HG03139 (cell line): ENCODE measurements around the gene YIPF5.

Experiments used
- ATAC-seq: cut with Tn5 transposase; IDR thresholded peaks from one replicate; pipeline ENCODE4 v1.9.1; 2021; ENCODE audit not compliant: unreplicated experiment

The YIPF5 gene

DNA sequence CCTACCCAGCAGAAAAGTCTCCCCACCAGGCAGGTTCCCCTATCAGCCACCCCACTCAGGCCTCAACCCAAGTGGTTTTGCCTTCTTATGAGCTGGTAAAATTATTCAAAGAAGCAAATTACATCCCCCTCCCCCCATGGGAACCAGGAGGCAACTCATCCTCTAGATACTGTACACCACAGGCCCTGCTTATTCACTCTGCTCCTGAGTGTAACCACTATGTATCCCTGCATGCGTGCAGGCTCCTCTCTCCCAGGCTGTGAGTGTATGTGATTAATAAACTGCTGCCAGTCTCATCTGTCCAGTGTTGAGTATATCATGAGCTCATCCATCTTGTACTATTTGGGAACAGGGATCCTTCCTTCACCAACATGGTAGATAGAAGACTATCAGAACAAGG is 8.8 kb upstream of the YIPF5 start:
- no peak for ATAC-seq

DNA sequence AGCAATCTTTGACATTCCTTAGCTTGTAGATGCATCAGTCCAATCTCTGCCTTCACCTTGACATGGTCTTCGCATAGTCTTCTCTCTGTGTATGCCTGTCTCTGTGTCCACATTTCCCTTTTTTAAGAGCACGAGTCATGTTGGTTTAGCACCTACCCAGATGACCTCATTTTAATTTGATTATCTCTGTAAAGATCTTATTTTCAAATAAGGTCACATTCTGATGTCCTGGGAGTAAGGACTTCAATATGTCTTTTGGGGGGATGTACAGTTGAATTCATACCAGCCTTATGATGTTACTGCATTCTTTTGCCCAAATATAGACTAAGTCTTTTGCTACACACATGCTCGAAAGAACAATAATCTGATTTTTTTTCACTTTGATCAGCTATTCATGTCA is 7.1 kb upstream of the YIPF5 start:
- no peak for ATAC-seq

- no peak for ATAC-seq
Measured at GRCh38 chr5:144173766-144174165, 3.3 kb upstream of the YIPF5 start.

DNA sequence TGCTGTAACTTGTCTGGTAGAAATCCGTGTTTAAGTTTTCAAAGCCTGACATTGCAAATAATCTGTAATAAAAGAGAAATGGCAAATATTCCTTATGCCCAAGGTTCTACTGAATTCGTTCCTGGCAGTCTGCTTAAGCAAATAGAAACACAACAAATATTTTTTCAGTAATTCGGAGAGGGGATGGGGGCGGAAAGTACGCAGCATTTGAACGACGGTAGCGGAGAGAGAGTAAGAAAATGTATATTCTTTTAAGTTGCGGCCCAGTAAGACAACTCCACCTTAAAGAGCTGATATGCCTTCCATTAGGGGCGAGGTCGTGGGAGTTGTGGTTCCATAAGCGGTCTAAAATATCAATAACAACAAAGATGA is 569 bp downstream of the YIPF5 start:
- ATAC-seq, result no peak

GRCh38 chr5:144167998-144168397 is 2.5 kb downstream of the YIPF5 start:
- no peak for ATAC-seq

DNA sequence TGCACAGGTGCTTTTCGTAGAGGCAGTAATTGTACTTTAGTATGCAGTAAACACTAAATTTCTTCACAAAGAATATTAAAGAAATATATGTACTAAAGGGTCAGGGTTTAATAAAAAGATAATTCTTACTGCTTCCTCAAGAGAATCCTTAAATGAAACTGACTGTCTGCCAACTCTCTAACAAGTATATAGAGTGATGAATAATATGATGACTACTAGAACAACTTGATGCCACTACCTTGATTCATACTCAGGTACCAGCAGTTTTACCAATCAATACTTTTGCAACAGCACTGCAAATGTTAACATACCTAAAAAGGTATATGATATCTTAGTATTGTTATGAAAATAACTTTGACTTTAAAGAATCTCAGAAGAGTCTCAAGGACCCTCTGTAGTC is 3.8 kb downstream of the YIPF5 start:
- ATAC-seq, result no peak

DNA sequence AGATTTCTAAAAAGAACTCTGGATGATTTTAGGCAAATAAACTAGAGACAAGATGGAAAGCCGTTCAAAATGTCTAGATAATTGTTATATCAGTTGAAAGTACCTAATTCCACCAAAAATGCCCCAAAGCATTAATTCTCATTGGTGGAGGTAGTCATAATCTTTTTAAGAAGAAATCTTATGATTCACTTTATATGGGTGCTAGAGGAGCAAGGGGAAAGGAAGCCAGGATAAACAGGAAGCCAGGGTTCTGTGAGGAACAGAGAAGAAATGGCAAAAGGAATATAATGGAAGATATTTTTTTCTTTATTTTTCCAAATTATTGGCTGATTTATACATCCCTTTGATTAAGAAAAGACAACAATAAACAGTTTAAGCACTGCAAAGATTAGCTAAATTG is 7.8 kb downstream of the YIPF5 start:
- ATAC-seq, result no peak

- ATAC-seq, result no peak
Measured at GRCh38 chr5:144156767-144157171, 13.7 kb downstream of the YIPF5 start.

DNA sequence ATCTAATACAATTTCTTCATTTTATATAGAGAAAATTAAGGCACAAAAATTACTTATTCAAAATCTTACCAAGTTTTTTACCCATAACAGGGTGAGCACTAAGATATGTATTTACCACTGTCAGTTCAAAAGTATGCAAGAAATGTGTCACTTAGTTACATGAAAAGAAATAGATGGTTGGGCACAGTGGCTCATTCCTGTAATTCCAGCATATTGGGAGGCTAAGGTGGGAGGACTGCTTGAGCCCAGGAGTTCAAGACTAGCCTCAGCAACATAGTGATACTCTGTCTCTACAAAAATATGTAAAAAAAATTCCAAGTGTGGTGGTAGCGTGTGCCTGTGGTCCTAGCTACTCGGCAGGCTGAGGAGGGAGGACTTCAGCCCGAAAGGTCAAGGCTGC is 19.4 kb downstream of the YIPF5 start:
- no peak for ATAC-seq

GRCh38 chr5:144144956-144145751 is 25.3 kb downstream of the YIPF5 start:
- ATAC-seq, result no peak

- no peak for ATAC-seq
Measured at GRCh38 chr5:144143625-144144024, 26.8 kb downstream of the YIPF5 start.

- no peak for ATAC-seq
Measured at GRCh38 chr5:144142824-144143162, 27.7 kb downstream of the YIPF5 start.

DNA sequence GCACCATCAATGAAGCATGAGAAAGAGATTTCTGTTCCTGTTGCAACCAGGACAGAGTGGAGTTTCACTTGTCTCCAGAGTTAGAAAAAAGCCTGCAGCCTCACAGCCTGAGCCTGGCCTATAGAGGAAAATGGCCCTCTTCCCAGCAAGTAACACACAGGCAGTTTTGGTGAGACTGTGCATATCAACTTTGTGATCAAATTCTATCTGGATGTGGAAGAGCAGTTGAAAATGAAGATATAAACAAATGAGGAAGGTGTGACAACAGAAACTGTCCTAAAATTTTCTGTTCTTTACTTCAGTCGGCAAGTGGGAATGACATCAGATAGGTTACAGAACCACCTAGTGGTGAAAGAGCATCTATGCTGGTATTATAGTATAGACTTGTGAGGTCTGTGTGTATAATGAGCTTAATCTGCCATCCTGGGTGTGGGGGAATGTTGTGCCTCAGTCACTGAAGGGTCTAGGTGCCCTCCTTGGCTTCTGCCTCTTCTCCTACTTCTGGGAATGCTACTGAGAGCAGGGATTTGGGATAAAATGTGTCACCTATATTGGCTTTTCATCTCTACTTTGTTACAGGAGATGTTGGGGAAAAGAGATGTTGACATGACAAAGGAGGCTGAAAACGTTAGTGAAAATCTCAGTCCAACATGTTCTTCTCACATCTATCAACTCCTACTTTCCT is 28.2 kb downstream of the YIPF5 start:
- ATAC-seq, result peak; percentile 96

- ATAC-seq, result no peak
Measured at GRCh38 chr5:144141585-144141984, 28.9 kb downstream of the YIPF5 start.

GRCh38 chr5:144139586-144139985 is 30.9 kb downstream of the YIPF5 start:
- no peak for ATAC-seq

- ATAC-seq, result no peak
Measured at GRCh38 chr5:144135113-144135762, 35.2 kb downstream of the YIPF5 start.

- ATAC-seq, result no peak
Measured at GRCh38 chr5:144134194-144134826, 36.1 kb downstream of the YIPF5 start.

GRCh38 chr5:144133050-144133633 is 37.3 kb downstream of the YIPF5 start:
- no peak for ATAC-seq

- no peak for ATAC-seq
Measured at GRCh38 chr5:144131261-144131660, 39.2 kb downstream of the YIPF5 start.

GRCh38 chr5:144130306-144130705 is 40.2 kb downstream of the YIPF5 start:
- ATAC-seq, result no peak

DNA sequence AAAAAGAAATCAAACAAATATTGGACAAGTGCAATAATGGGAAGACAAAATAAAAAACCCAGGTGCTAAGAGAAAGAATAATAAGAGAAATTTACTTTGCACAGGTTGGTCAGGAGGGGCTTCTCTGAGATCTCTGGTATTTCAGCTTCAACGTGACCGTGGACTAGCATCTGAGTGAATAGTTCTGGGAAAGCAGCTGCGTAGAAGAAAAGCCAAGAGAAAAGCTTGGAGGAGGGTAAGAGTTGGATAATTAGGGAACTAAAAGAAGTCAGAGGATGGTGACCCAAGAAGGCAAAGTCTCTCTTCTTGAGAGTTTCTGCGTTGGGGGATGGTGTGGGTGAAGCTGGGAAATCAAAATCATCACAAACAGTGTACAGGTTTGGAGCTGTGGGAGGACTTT is 41.6 kb downstream of the YIPF5 start:
- no peak for ATAC-seq
